Measurements from ENCODE around the gene RPL10. TPM values are rescaled to one million over a fixed set of nuclear protein-coding genes. Genes with fewer than 3 reads are reported as not detected.

RPL10 gene
- total and polyA plus RNA-seq, 9 of the 15 experiments (the other 6 are each of a cell fraction or from before 2014, with no cell fraction given) = 3,774 to 7,600 (median 5,014) TPM

DNA sequence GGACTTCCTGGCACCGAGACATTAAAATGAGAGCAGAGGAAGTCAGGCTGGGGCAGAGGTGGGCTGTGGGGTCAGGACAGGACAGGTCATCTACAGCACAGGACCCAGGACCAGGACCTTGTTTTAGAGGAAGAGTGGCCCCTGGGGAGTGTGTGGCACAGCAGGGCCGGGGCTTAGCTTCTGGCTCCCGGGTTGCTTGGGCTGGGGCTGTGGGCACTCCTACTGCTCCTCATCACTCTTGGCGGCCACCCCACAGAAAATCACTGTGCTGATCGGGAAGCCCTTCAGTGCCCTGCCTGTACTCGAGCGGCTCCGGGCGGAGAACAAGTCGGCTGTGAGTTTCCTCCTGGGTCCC lies 22.2 kb downstream of the RPL10 start:
- Histone ChIP-seq H3K4me1 (replicated peaks in 1 of 2; ENCODE audit: control insufficient read depth in 2 of 2, insufficient read depth in 2 of 2, low read length in 2 of 2) (peaks cover 0 to 20% of the 10 kb centered on the region in 2 experiments; a peak in 2 of 5 replicates), H3K79me2 (ENCODE audit: control insufficient read depth, insufficient read depth, low read length) (no peaks in the 10 kb centered on the region), H3K36me3 (ENCODE audit: control insufficient read depth, insufficient read depth, low read length) (no peaks in the 10 kb centered on the region), H3K9me3 (replicated peaks; ENCODE audit: control insufficient read depth, insufficient read depth, low read depth, low read length) (no peaks in the 10 kb centered on the region), H4K20me1 (replicated peaks; ENCODE audit: control insufficient read depth, insufficient read depth, low read length) (no peaks in the 10 kb centered on the region), H3K4me2 (ENCODE audit: insufficient read depth, low read length) (no peak overlapping the region), H3K9ac (ENCODE audit: insufficient read depth in 1 of 2, low read depth in 2 of 2, low read length in 2 of 2) (peak overlapping the region in 1 of 2 experiments; percentile 74; a peak in 2 of 4 replicates), H3K4me3 (no peak overlapping the region), H3K27ac (ENCODE audit: extremely low read depth, low read depth, low read length) (no peak overlapping the region), H3K9me1 (ENCODE audit: control insufficient read depth, insufficient read depth, low read length) (no peaks in the 10 kb centered on the region), H2AFZ (ENCODE audit: low read depth, low read length) (no peak overlapping the region), H3K27me3 (ENCODE audit: control insufficient read depth in 2 of 2, insufficient read depth in 2 of 2, low read length in 2 of 2) (no peaks in the 10 kb centered on the region)
- POLR2A ChIA-PET = interaction anchor here (0.6 to 2.5 kb wide), 5 partner anchors 9 to 94 kb away, joined by 3 to 10 read pairs (median 6); no protein-coding TSS in a partner anchor
- TF ChIP-seq OTX1 (CRISPR knock-in tag; IDR thresholded peaks at IDR 0.05) = no peak
- TF ChIP-seq KLF16 (IDR thresholded peaks at IDR 0.05) = no peak
- no peak for TF ChIP-seq ZNF398 (CRISPR knock-in tag; IDR thresholded peaks at IDR 0.05)
- TF ChIP-seq ZC3H8 (IDR thresholded peaks at IDR 0.05) = no peak
- intact Hi-C loops (cut with micrococcal nuclease) = no loop called here
- ATAC-seq = no peak
- no TSS peak for BruUV-seq (replicated peaks)
- DNase-seq (ENCODE audit: extremely low read depth in 1 of 4, low spot score in 3 of 4) = no peak
- 94% methylated on average over 2 of the region's 10 CpGs for WGBS (ENCODE audit: insufficient coverage, low coverage, missing lambda C conversion rate)
- CTCF ChIA-PET (ENCODE audit: low intra/inter-chr PET ratio) = no interaction called here
- FAIRE-seq = no peak
- in situ Hi-C loops (cut with MboI) = no loop called here

Measured in K562 (cell line).